ENCODE results near the gene TINAGL1.
A peak's percentile ranks its signal among the peaks of the same experiment; 100 is the strongest.

The TINAGL1 gene

GRCh38 chr1:31628931-31629556 is 52.7 kb downstream of the TINAGL1 start:
- H3K4me1 ChIP-seq (ENCODE audit: control insufficient read depth in 1 of 2, insufficient read depth in 1 of 2, low read depth in 1 of 2, low read length in 1 of 2) = no peaks in the 10 kb centered on the region
- no peaks in the 10 kb centered on the region for H3K27me3 ChIP-seq
- H3K4me3 ChIP-seq (ENCODE audit: low read depth in 1 of 2, low read length in 1 of 2) = no peak overlapping the region
- H3K36me3 ChIP-seq = peaks cover 98% of the 10 kb centered on the region
- no peak for TF ChIP-seq CTCF (IDR thresholded peaks at IDR 0.05)
- H3K27ac ChIP-seq = no peak overlapping the region
- H3K9me3 ChIP-seq = no peaks in the 10 kb centered on the region

GRCh38 chr1:31632649-31633048 is 56.3 kb downstream of the TINAGL1 start:
- no peak overlapping the region for H3K27ac ChIP-seq
- peaks cover 75% of the 10 kb centered on the region for H3K36me3 ChIP-seq
- no peak for TF ChIP-seq CTCF (IDR thresholded peaks at IDR 0.05)
- no peaks in the 10 kb centered on the region for H3K9me3 ChIP-seq
- H3K4me3 ChIP-seq (ENCODE audit: low read depth in 1 of 2, low read length in 1 of 2) = no peak overlapping the region
- H3K4me1 ChIP-seq (ENCODE audit: control insufficient read depth in 1 of 2, insufficient read depth in 1 of 2, low read depth in 1 of 2, low read length in 1 of 2) = peaks cover 9 to 11% of the 10 kb centered on the region in 2 experiments
- no peaks in the 10 kb centered on the region for H3K27me3 ChIP-seq

- Histone ChIP-seq H3K9me3 (no peaks in the 10 kb centered on the region), H3K27me3 (no peaks in the 10 kb centered on the region), H3K4me1 (ENCODE audit: control insufficient read depth in 1 of 2, insufficient read depth in 1 of 2, low read depth in 1 of 2, low read length in 1 of 2) (peaks cover 13 to 16% of the 10 kb centered on the region in 2 experiments), H3K4me3 (ENCODE audit: low read depth in 1 of 2, low read length in 1 of 2) (no peak overlapping the region), H3K36me3 (peaks cover 70% of the 10 kb centered on the region), H3K27ac (no peak overlapping the region)
- TF ChIP-seq CTCF (IDR thresholded peaks at IDR 0.05) = peak; percentile 15
These were observed 56.8 kb downstream of the TINAGL1 start for GRCh38 chr1:31633117-31633516.

All from neutrophil (primary cell).